Muscle layer of colon (tissue), 2 donors: ENCODE measurements around the gene KRTAP2-2.
"Not testable (repeated sequence)": the region's sequence is repeated elsewhere in the genome, so short reads cannot be mapped to it uniquely, and the experiment has no call there.

Experiments
- H3K27ac ChIP-seq: one replicate; pipeline ENCODE4 v1.7.0; 2013; ENCODE audit warnings: low read depth, mild to moderate bottlenecking, low read length, moderate library complexity
- H3K27me3 ChIP-seq, 2 donors: one replicate each; pipeline ENCODE4 v1.7.0; 2013; ENCODE audit warnings: low read length in 2 of 2, mild to moderate bottlenecking in 2 of 2; ENCODE audit not compliant: insufficient read depth in 2 of 2, control insufficient read depth in 1 of 2
- H3K36me3 ChIP-seq: one replicate; pipeline ENCODE4 v1.7.0; 2013; ENCODE audit warnings: mild to moderate bottlenecking, low read length; ENCODE audit not compliant: insufficient read depth
- H3K4me1 ChIP-seq: one replicate; pipeline ENCODE4 v1.7.0; 2013; ENCODE audit warnings: mild to moderate bottlenecking, low read length; ENCODE audit not compliant: insufficient read depth
- H3K4me3 ChIP-seq, 2 donors: one replicate each; pipeline ENCODE4 v1.7.0; 2013; ENCODE audit warnings: low read length in 2 of 2, low read depth in 1 of 2, mild to moderate bottlenecking in 1 of 2, moderate library complexity in 1 of 2
- H3K9ac ChIP-seq: one replicate; pipeline ENCODE4 v1.7.0; 2013; ENCODE audit warnings: low read length
- H3K9me3 ChIP-seq: one replicate; pipeline ENCODE4 v1.7.0; 2013; ENCODE audit warnings: mild to moderate bottlenecking, low read length
- donor health status: abdominal sarcoma.
- donor health status: Adenocarcinoma of cecum.

KRTAP2-2 gene

DNA sequence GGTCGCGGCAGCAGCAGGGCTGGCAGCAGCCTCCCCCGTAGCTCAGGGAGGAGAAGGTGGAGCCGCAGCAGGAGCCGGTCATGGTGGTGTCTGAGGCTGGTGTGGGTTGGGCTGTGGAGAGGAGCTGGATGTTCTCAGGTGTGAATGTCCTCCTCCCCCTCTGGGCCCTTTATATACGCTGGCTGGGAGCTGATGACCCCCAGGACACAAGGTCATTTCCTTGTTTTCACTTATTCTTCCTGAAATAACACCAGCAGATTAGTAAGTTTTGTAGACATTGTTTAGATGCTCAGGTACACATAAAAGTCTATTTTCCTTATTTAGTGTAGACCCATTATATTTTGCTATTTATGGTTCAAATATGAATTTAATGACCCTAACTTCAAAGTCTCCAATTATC lies at the start of gene KRTAP2-2:
KRTAP2-2 (minus strand) TSS at position 101 of the 400 bp plus-strand sequence; CDS start at position 82, 19 bp downstream.
- not testable (repeated sequence) for H3K9me3 ChIP-seq, H3K9ac ChIP-seq, H3K27ac ChIP-seq, H3K36me3 ChIP-seq, H3K4me3 ChIP-seq, H3K27me3 ChIP-seq, H3K4me1 ChIP-seq

- H3K4me1 ChIP-seq, H3K27me3 ChIP-seq, H3K27ac ChIP-seq, H3K9me3 ChIP-seq, H3K9ac ChIP-seq, H3K4me3 ChIP-seq, H3K36me3 ChIP-seq: not testable (repeated sequence)
Observed at GRCh38 chr17:41104386-41105038, 49.5 kb upstream of the KRTAP2-2 start.

- Histone ChIP-seq H3K9me3 (no peaks in the 10 kb centered on the region), H3K36me3 (no peaks in the 10 kb centered on the region), H3K27ac (no peak overlapping the region), H3K9ac (no peak overlapping the region), H3K27me3 (no peaks in the 10 kb centered on the region), H3K4me1 (no peaks in the 10 kb centered on the region), H3K4me3 (no peak overlapping the region)
Observed at GRCh38 chr17:41103896-41104295, 48.9 kb upstream of the KRTAP2-2 start.

- H3K36me3 ChIP-seq: no peaks in the 10 kb centered on the region
- H3K4me3 ChIP-seq: no peak within 1 kb of the TSS
- no peak within 1 kb of the TSS for H3K27ac ChIP-seq
- H3K9ac ChIP-seq: no peak within 1 kb of the TSS
- H3K4me1 ChIP-seq: no peaks in the 10 kb centered on the region
- no peaks in the 10 kb centered on the region for H3K27me3 ChIP-seq
- H3K9me3 ChIP-seq: no peaks in the 10 kb centered on the region
Observed at GRCh38 chr17:41101586-41102259, 46.7 kb upstream of the KRTAP2-2 start, which contains the start of gene KRTAP4-16. KRTAP4-16 (minus strand) TSS chr17:41102209; CDS start chr17:41102209, 0 bp downstream.

- not testable (repeated sequence) for H3K4me1 ChIP-seq, H3K4me3 ChIP-seq, H3K27ac ChIP-seq, H3K27me3 ChIP-seq, H3K36me3 ChIP-seq, H3K9me3 ChIP-seq, H3K9ac ChIP-seq
Observed at GRCh38 chr17:41099682-41100480, 44.9 kb upstream of the KRTAP2-2 start.

- Histone ChIP-seq H3K27me3 (no peaks in the 10 kb centered on the region), H3K4me3 (no peak overlapping the region), H3K9me3 (no peaks in the 10 kb centered on the region), H3K4me1 (no peaks in the 10 kb centered on the region), H3K36me3 (no peaks in the 10 kb centered on the region), H3K9ac (no peak overlapping the region), H3K27ac (no peak overlapping the region)
Observed at GRCh38 chr17:41098481-41098880, 43.5 kb upstream of the KRTAP2-2 start.

- H3K27ac ChIP-seq: no peak within 1 kb of the TSS
- H3K27me3 ChIP-seq: no peaks in the 10 kb centered on the region
- H3K9ac ChIP-seq: no peak within 1 kb of the TSS
- no peaks in the 10 kb centered on the region for H3K9me3 ChIP-seq
- H3K4me1 ChIP-seq: no peaks in the 10 kb centered on the region
- no peaks in the 10 kb centered on the region for H3K36me3 ChIP-seq
- H3K4me3 ChIP-seq: no peak within 1 kb of the TSS
Observed at GRCh38 chr17:41098042-41098441, 43.0 kb upstream of the KRTAP2-2 start, which contains the start of gene KRTAP4-8. KRTAP4-8 (minus strand) TSS chr17:41098142; CDS start chr17:41098084, 58 bp downstream.

- Histone ChIP-seq H3K27me3 (no peaks in the 10 kb centered on the region), H3K27ac (no peak overlapping the region), H3K4me1 (no peaks in the 10 kb centered on the region), H3K36me3 (no peaks in the 10 kb centered on the region), H3K4me3 (no peak overlapping the region), H3K9me3 (no peaks in the 10 kb centered on the region), H3K9ac (no peak overlapping the region)
Observed at GRCh38 chr17:41096055-41096454, 41.0 kb upstream of the KRTAP2-2 start.

DNA sequence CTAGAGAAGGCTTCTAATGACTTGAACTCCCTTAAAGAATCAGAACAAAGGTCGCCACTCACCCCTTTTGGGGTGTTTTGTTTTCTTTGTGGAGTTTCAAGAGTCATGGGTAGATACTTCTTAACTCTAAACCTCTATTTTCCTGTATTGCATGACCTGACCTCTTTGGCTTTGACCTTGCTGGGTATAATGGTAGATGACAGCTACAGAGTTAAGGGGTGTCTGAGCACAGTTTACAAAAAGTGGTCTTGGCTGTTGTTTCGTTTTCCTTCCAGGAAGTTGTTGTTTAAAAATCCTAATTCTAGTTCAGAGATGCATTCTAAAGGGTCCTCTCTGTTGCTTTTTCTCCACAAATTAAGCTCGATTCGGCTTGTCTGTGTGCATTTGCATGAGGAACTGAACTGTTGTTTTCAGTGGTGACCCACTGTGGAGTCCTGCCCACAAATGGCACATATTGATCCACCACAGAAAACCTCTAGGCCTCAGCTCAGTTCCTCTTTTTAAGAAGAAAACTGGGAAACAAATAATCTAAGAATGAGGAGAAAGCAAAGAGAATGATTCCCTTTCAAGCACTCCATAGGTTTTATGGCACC lies 33.8 kb upstream of the KRTAP2-2 start:
- H3K4me1 ChIP-seq, H3K27me3 ChIP-seq, H3K9ac ChIP-seq, H3K9me3 ChIP-seq, H3K36me3 ChIP-seq, H3K27ac ChIP-seq, H3K4me3 ChIP-seq: not testable (repeated sequence)

- not testable (repeated sequence) for H3K9ac ChIP-seq, H3K36me3 ChIP-seq, H3K9me3 ChIP-seq, H3K27me3 ChIP-seq, H3K27ac ChIP-seq, H3K4me1 ChIP-seq, H3K4me3 ChIP-seq
Observed at GRCh38 chr17:41084100-41084856, 29.2 kb upstream of the KRTAP2-2 start, which contains the start of gene KRTAP4-7. KRTAP4-7 (plus strand) TSS chr17:41084150; CDS start chr17:41084207, 57 bp downstream.

DNA sequence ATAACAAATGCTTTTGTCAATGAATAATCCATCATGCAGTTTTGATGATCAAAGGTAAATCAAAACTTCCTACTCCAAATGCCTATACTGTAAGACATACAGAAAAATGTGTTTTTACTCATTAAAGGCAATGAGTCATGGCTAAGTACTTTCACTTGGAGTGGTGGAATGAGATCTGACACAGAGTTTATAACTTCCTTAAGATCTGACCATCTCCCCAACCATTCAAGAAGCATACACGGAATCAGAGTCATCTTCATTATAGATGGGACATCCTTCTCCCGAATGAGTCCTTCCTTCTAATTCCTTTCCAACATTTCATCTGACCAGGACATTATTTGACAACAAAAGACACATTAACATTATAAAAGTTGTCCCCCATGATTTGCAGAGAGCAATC lies 28.4 kb upstream of the KRTAP2-2 start:
- not testable (repeated sequence) for H3K9me3 ChIP-seq, H3K27ac ChIP-seq, H3K4me3 ChIP-seq

More for the DNA sequence above, 28.4 kb upstream of the KRTAP2-2 start:
- H3K9ac ChIP-seq, H3K36me3 ChIP-seq, H3K4me1 ChIP-seq, H3K27me3 ChIP-seq: not testable (repeated sequence)
